PC-9 (cell line): ENCODE data around the gene AHCYL2. TPM values are rescaled to one million over a fixed set of nuclear protein-coding genes. Genes with fewer than 3 reads are reported as not detected.

Source experiments
- BruUV-seq: library from RNA; stranded (reverse); fragments of 400-500 nt; replicated peaks from 2 replicates; lab custom pipeline; 2021; lab: Mats Ljungman, UMichigan
- CTCF ChIA-PET: fragments of 300-600 bp; sonication (Branson Sonifier 250); formaldehyde crosslinking; loops from one replicate; lab custom pipeline; 2022; ENCODE audit warnings: antibody characterized with exemption; lab: Charles Lee
- POLR2A ChIA-PET: fragments of 300-600 bp; sonication (Branson Sonifier 250); formaldehyde crosslinking; loops from one replicate; lab custom pipeline; 2022; ENCODE audit warnings: antibody characterized with exemption; ENCODE audit not compliant: unreplicated experiment; lab: Charles Lee
- DNase-seq, 2 experiments: peaks; one replicate each; pipeline versions ENCODE4 v3.0.0 to v3.0.0-alpha.2; 2015 to 2022; ENCODE audit warnings: mixed read lengths in 1 of 2
- H2AFZ ChIP-seq: fragments of 200-600 bp; sonication (generic); 2 replicates; pipeline ENCODE4 v1.8.1; 2017; ENCODE audit warnings: antibody characterized with exemption
- H3F3A ChIP-seq: fragments of 200-600 bp; sonication (generic); 2 replicates; pipeline ENCODE4 v1.8.1; 2017; ENCODE audit warnings: antibody characterized with exemption, mild to moderate bottlenecking, low read depth; ENCODE audit not compliant: insufficient read depth
- H3K27ac ChIP-seq: fragments of 200-600 bp; sonication (generic); 2 replicates; pipeline ENCODE4 v1.6.1; 2016; ENCODE audit warnings: mixed run types
- H3K27me3 ChIP-seq: fragments of 200-600 bp; sonication (generic); 2 replicates; pipeline ENCODE4 v1.6.1; 2016; ENCODE audit warnings: low read depth, mixed run types; ENCODE audit not compliant: insufficient read depth
- H3K36me3 ChIP-seq: fragments of 200-600 bp; sonication (generic); 2 replicates; pipeline ENCODE4 v1.6.1; 2016; ENCODE audit warnings: low read depth, mixed run types
- H3K4me1 ChIP-seq: fragments of 200-600 bp; sonication (generic); replicated peaks from 2 replicates; pipeline ENCODE4 v1.6.1; 2016; ENCODE audit warnings: mixed run types; ENCODE audit not compliant: insufficient read depth
- H3K4me2 ChIP-seq: fragments of 200-600 bp; sonication (generic); 2 replicates; pipeline ENCODE4 v1.6.1; 2017; ENCODE audit warnings: mixed run types
- H3K4me3 ChIP-seq: fragments of 200-600 bp; sonication (generic); 2 replicates; pipeline ENCODE4 v1.6.1; 2016; ENCODE audit warnings: mixed run types
- H3K79me2 ChIP-seq: fragments of 200-600 bp; sonication (generic); 2 replicates; pipeline ENCODE4 v1.6.1; 2017; ENCODE audit warnings: low read depth, mixed run types
- H3K9me2 ChIP-seq: fragments of 200-600 bp; sonication (generic); 2 replicates; pipeline ENCODE4 v1.8.1; 2017; ENCODE audit warnings: mild to moderate bottlenecking; ENCODE audit not compliant: insufficient read depth
- H3K9me3 ChIP-seq: fragments of 200-600 bp; sonication (generic); 2 replicates; pipeline ENCODE4 v1.8.1; 2016; ENCODE audit warnings: low read depth; ENCODE audit not compliant: insufficient read depth
- H4K20me1 ChIP-seq: fragments of 200-600 bp; sonication (generic); 2 replicates; pipeline ENCODE4 v1.8.1; 2017; ENCODE audit not compliant: insufficient read depth
- EZH2 ChIP-seq: fragments of 200-600 bp; sonication (generic); IDR thresholded peaks from 2 replicates; pipeline ENCODE4 v1.8.0; 2017; ENCODE audit warnings: antibody characterized with exemption, low read depth
- intact Hi-C: fragments of 100-400 bp; cut with micrococcal nuclease; formaldehyde crosslinking; loops from one replicate; pipeline ENCODE4 v1.10.0; 2022; ENCODE audit not compliant: unreplicated experiment
- total RNA-seq: library from RNA; stranded (reverse); gene quantifications from 2 replicates; pipeline ENCODE4 v1.2.3, GENCODE V29; 2021
- TF ChIP-seq, protein P1 (sequence below): fragments of 200-600 bp; sonication (generic); conservative IDR thresholded peaks from 2 replicates; pipeline ENCODE4 v1.6.1; 2017; ENCODE audit warnings: mixed run types, antibody characterized with exemption, mild to moderate bottlenecking, moderate library complexity

The AHCYL2 gene
- total RNA-seq, 1 experiment from 2014 or later = 15.7 TPM

- H3K27ac ChIP-seq = no peak overlapping the region
- TF ChIP-seq, protein P1, sequence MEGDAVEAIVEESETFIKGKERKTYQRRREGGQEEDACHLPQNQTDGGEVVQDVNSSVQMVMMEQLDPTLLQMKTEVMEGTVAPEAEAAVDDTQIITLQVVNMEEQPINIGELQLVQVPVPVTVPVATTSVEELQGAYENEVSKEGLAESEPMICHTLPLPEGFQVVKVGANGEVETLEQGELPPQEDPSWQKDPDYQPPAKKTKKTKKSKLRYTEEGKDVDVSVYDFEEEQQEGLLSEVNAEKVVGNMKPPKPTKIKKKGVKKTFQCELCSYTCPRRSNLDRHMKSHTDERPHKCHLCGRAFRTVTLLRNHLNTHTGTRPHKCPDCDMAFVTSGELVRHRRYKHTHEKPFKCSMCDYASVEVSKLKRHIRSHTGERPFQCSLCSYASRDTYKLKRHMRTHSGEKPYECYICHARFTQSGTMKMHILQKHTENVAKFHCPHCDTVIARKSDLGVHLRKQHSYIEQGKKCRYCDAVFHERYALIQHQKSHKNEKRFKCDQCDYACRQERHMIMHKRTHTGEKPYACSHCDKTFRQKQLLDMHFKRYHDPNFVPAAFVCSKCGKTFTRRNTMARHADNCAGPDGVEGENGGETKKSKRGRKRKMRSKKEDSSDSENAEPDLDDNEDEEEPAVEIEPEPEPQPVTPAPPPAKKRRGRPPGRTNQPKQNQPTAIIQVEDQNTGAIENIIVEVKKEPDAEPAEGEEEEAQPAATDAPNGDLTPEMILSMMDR = no peak
- TF ChIP-seq EZH2 = no peak
- H3K4me1 ChIP-seq = no peaks in the 10 kb centered on the region
- DNase-seq = no peak
- H2AFZ ChIP-seq = no peak overlapping the region
- no peaks in the 10 kb centered on the region for H3K79me2 ChIP-seq
- H3K27me3 ChIP-seq = no peaks in the 10 kb centered on the region
- H4K20me1 ChIP-seq = no peaks in the 10 kb centered on the region
- H3K9me3 ChIP-seq = no peaks in the 10 kb centered on the region
- H3K4me3 ChIP-seq = no peak overlapping the region
- H3K36me3 ChIP-seq = no peaks in the 10 kb centered on the region
- ChIA-PET POLR2A (no interaction called here), CTCF (no interaction called here)
- H3K4me2 ChIP-seq = no peak overlapping the region
- intact Hi-C loops = no loop called here
- no peaks in the 10 kb centered on the region for H3F3A ChIP-seq
- H3K9me2 ChIP-seq = no peaks in the 10 kb centered on the region
- BruUV-seq = no TSS peak
Observed at GRCh38 chr7:129199406-129199805, 25.4 kb upstream of the AHCYL2 start.

GRCh38 chr7:129202058-129202777 lies 22.6 kb upstream of the AHCYL2 start:
- ChIA-PET POLR2A (no interaction called here), CTCF (interaction anchor here (1.4 kb wide), 1 partner anchor 39 kb away, joined by 3 read pairs; no protein-coding TSS in a partner anchor)
- H3F3A ChIP-seq = no peaks in the 10 kb centered on the region

GRCh38 chr7:129203050-129203741 lies 21.6 kb upstream of the AHCYL2 start:
- Histone ChIP-seq H3K9me3 (no peaks in the 10 kb centered on the region), H3K79me2 (no peaks in the 10 kb centered on the region), H3K27ac (no peak overlapping the region), H2AFZ (no peak overlapping the region), H3K4me3 (no peak overlapping the region), H3K9me2 (no peaks in the 10 kb centered on the region), H3K27me3 (no peaks in the 10 kb centered on the region), H4K20me1 (no peaks in the 10 kb centered on the region), H3K4me1 (no peaks in the 10 kb centered on the region), H3F3A (no peaks in the 10 kb centered on the region), H3K36me3 (no peaks in the 10 kb centered on the region), H3K4me2 (no peak overlapping the region)
- CTCF ChIA-PET = interaction anchor here (0.6 to 1.4 kb wide), 2 partner anchors 28 to 40 kb away, joined by 3 to 4 read pairs; no protein-coding TSS in a partner anchor
- no peak for TF ChIP-seq EZH2
- TF ChIP-seq, protein P1 = no peak
- DNase-seq = no peak
- POLR2A ChIA-PET = no interaction called here
- intact Hi-C loops = no loop called here
- BruUV-seq = no TSS peak

More at GRCh38 chr7:129202058-129202777, 22.6 kb upstream of the AHCYL2 start:
- Histone ChIP-seq H3K4me1 (no peaks in the 10 kb centered on the region), H3K27ac (no peak overlapping the region), H3K9me3 (no peaks in the 10 kb centered on the region), H3K79me2 (no peaks in the 10 kb centered on the region), H3K27me3 (no peaks in the 10 kb centered on the region), H3K36me3 (no peaks in the 10 kb centered on the region), H3K4me2 (no peak overlapping the region), H4K20me1 (no peaks in the 10 kb centered on the region), H2AFZ (no peak overlapping the region), H3K4me3 (no peak overlapping the region), H3K9me2 (no peaks in the 10 kb centered on the region)
- BruUV-seq = no TSS peak
- intact Hi-C loops = no loop called here
- DNase-seq = no peak
- TF ChIP-seq, protein P1 = no peak
- no peak for TF ChIP-seq EZH2
